ENCODE measurements around the gene GNA15. TPM values are rescaled to one million over a fixed set of nuclear protein-coding genes. Genes with fewer than 3 reads are reported as not detected.

Gene GNA15
- total RNA-seq, 6 experiments from 2014 or later, result 0.31 to 3.9 (median 0.83) TPM

DNA sequence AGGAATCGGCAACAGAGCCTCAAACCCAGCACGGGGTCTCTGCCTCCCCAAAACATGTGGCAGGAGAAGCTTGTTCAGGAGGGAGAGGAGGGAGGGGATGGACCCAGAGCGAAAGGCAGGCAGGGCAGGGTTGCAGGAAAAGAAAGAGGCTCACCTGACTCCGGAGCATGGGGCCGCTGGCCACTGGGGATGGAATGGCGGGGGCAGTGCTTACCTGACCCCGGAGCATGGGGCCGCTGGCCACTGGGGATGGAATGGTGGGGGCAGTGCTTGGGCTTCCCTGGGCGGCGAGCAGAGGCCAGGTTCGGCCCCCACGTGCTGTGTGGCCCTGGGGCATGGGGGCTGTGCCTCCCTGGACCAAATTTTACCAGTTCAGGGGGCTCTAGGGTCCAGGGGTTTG lies 75.4 kb downstream of the GNA15 start:
- 45% methylated on average over 6 of the region's 12 CpGs for WGBS (ENCODE audit: insufficient coverage, low coverage, low lambda C conversion rate, missing lambda C conversion rate)
- Histone ChIP-seq H3K9me3 (no peaks in the 10 kb centered on the region), H3K4me3 (no peak overlapping the region), H3K27ac (no peak overlapping the region), H3K27me3 (no peaks in the 10 kb centered on the region), H3K4me1 (no peaks in the 10 kb centered on the region), H3K36me3 (peaks cover 0 to 14% (median 3%) of the 10 kb centered on the region in 4 donors)
- no peak for ATAC-seq
- TF ChIP-seq, protein P1, sequence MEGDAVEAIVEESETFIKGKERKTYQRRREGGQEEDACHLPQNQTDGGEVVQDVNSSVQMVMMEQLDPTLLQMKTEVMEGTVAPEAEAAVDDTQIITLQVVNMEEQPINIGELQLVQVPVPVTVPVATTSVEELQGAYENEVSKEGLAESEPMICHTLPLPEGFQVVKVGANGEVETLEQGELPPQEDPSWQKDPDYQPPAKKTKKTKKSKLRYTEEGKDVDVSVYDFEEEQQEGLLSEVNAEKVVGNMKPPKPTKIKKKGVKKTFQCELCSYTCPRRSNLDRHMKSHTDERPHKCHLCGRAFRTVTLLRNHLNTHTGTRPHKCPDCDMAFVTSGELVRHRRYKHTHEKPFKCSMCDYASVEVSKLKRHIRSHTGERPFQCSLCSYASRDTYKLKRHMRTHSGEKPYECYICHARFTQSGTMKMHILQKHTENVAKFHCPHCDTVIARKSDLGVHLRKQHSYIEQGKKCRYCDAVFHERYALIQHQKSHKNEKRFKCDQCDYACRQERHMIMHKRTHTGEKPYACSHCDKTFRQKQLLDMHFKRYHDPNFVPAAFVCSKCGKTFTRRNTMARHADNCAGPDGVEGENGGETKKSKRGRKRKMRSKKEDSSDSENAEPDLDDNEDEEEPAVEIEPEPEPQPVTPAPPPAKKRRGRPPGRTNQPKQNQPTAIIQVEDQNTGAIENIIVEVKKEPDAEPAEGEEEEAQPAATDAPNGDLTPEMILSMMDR (IDR thresholded peaks at IDR 0.05), result no peak
- no peak for TF ChIP-seq POLR2A (IDR thresholded peaks at IDR 0.05)
- intact Hi-C loops (cut with DNase I), result no loop called here
- DNase-seq, result no peak

DNA sequence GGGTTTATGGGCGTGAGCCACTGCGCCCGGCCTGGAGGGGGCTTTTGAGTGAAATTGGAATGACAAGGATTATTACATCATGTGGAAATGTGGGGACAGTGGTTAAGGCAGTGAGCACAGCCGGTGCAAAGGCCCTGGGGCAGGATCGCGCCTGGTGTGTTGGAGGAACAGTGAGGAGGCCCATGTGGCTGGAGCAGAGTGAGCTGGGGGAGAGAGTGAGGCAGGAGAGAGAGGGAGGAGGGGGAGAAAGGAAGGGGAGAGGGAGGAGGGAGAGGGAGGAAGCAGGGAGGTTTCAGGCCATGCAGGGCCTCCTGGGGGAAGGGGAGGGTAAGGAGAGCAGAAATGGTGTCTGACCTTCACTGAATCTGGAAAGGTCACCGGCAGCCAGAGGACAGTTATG lies 77.3 kb downstream of the GNA15 start:
- TF ChIP-seq POLR2A (IDR thresholded peaks at IDR 0.05), result no peak
- TF ChIP-seq, protein P1 (IDR thresholded peaks at IDR 0.05), result no peak
- intact Hi-C loops (cut with DNase I), result no loop called here
- Histone ChIP-seq H3K36me3 (no peaks in the 10 kb centered on the region), H3K27me3 (no peaks in the 10 kb centered on the region), H3K4me1 (no peaks in the 10 kb centered on the region), H3K4me3 (no peak overlapping the region), H3K9me3 (no peaks in the 10 kb centered on the region), H3K27ac (no peak overlapping the region)
- DNase-seq (no peak), ATAC-seq (no peak)
- WGBS (ENCODE audit: insufficient coverage, low coverage, low lambda C conversion rate, missing lambda C conversion rate), result 91% methylated on average over 3 of the region's 7 CpGs

Other genes with a start within 250 kb of the GNA15 start
- gene ZNF57, start 235.1 kb upstream of the GNA15 start, total RNA-seq, result 1 to 10 TPM in 5 of 6 experiments, under 1 TPM in 1; 0.98 to 2.9 (median 1.7) TPM
- 1 to 10 TPM; 1.1 to 1.5 (median 1.3) TPM for gene ZNF77, start 191.1 kb upstream of the GNA15 start, total RNA-seq
- 1 to 10 TPM; 2.3 to 8.9 (median 4.6) TPM for gene TLE6, start 158.5 kb upstream of the GNA15 start, total RNA-seq
- gene TLE2, start 106.8 kb upstream of the GNA15 start, total RNA-seq, result 10 to 100 TPM in 2 of 6 experiments, 1 to 10 TPM in 4; 6.1 to 20.6 (median 9.3) TPM
- gene TLE5, start 73.5 kb upstream of the GNA15 start, total RNA-seq, result 100 to 1,000 TPM; 119 to 198 (median 152) TPM
- 10 to 100 TPM; 19.5 to 28.0 (median 22.4) TPM for gene GNA11, start 41.7 kb upstream of the GNA15 start, total RNA-seq
- 1 to 10 TPM in 3 of 6 experiments, under 1 TPM in 3; 0.53 to 2.2 (median 0.97) TPM for gene S1PR4, start 42.7 kb downstream of the GNA15 start, total RNA-seq
- 10 to 100 TPM; 32.0 to 59.9 (median 40.4) TPM for gene NCLN, start 49.9 kb downstream of the GNA15 start, total RNA-seq
- 1 to 10 TPM in 1 of 6 experiments, under 1 TPM in 5; 0.07 to 1.6 (median 0.34) TPM for gene CELF5, start 88.6 kb downstream of the GNA15 start, total RNA-seq
- 100 to 1,000 TPM in 4 of 6 experiments, 10 to 100 TPM in 2; 94.6 to 168 (median 120) TPM for gene NFIC, start 230.6 kb downstream of the GNA15 start, total RNA-seq